ENCODE results near the gene PTPRU. TPM values are rescaled to one million over a fixed set of nuclear protein-coding genes. Genes with fewer than 3 reads are reported as not detected.

The PTPRU gene
- total RNA-seq, 4 donors from 2014 or later: 12.9 to 17.9 (median 14.7) TPM

DNA sequence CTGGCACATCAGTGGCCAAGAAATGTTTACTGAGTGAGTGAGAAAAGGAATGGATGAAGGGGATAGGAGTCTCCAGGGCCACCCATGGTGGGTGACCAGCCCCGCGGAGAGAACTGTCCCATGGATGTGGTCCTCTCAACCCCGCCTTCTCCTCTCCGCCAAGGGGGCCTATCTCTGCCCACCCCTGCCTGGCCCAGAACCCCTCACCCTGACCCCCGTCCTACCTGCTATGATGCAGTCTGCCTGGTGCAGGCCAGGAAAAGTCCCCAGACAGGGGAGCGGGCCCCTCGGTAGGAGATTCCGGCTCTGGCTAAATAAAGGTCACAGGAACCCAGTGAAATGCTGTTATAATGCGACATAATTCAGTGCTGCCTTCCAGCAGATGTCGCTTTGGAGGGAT is 107.6 kb downstream of the PTPRU start:
- no peak for TF ChIP-seq CTCF (IDR thresholded peaks at IDR 0.05; ENCODE audit: low read depth)

DNA sequence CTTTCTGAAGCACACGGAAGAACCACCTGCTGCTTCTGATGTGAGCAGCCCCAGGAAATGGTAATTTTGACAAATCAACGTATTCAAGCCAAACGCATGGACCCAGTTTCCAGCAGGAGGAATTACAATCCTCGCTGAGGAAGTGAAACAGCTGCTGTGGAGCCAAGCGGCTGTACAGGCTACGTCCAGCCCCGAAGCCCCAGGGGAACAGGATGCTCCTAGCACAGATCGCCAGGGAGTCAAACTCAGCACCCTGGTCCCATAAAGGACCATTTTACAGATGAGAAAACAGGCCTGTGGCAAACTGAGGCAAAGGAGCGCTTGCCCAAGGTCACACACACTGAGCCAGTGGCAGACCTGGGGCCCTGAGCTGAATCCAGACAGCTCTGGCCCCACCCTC is 108.0 kb downstream of the PTPRU start:
- no peak for TF ChIP-seq CTCF (IDR thresholded peaks at IDR 0.05; ENCODE audit: low read depth)

DNA sequence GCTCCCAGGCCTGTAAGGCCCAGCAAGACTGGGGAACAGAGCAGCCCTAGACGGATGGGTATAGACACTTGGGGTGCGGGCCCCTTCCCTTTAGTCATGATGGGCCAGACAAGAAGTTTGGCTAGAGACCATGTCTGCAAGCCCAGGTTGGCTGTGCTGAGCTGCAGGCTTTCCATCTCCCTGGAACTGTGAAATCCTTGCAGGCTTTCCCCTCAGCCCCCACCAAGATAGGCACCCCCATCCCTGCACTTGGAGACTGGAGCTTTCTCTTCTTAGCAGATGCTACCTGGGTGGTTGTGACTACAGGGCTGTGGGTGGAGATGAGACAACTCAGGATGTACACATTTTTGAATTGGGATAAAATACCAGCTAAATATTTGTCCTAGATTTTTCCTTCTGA is 110.3 kb downstream of the PTPRU start:
- no peak for TF ChIP-seq CTCF (IDR thresholded peaks at IDR 0.05; ENCODE audit: low read depth)

- TF ChIP-seq CTCF (IDR thresholded peaks at IDR 0.05; ENCODE audit: low read depth): no peak
Observed at GRCh38 chr1:29349871-29350491, 113.7 kb downstream of the PTPRU start.

- no peak for TF ChIP-seq CTCF (IDR thresholded peaks at IDR 0.05; ENCODE audit: low read depth)
Observed at GRCh38 chr1:29352719-29353420, 116.5 kb downstream of the PTPRU start.

DNA sequence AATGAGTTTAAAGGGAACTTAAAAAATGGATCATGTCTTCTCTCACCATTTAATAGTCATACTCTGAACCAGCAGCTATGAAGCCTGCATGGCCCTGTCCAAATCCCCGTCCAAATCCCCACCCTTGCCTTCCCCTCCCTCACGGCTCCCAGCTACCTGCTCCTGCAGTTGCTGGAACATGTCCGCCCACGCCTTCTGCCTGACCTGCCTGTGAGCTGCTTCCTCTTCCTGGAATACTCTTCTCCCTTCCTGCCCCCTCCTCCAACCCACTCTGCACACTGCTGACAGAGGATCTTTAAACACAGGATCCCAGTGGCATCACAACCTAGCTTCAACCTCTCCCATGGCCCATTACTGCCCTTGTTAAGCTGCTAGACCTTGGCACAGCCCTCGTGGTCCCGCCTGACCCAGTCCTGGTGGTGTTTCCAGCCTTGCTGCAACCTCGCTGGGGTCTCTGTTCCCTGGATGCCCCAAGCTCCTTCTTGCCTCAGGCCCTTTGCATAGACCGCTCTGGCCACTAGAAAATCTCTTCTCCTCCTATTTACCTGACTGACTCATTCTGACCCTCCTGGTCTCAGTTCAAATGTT is 118.3 kb downstream of the PTPRU start:
- no peak for TF ChIP-seq CTCF (IDR thresholded peaks at IDR 0.05; ENCODE audit: low read depth)

GRCh38 chr1:29355375-29355774 is 119.1 kb downstream of the PTPRU start:
- TF ChIP-seq CTCF (IDR thresholded peaks at IDR 0.05; ENCODE audit: low read depth): no peak
